HG02870 (cell line): ENCODE data around the gene NEUROD6.

Source experiments
- ATAC-seq: cut with Tn5 transposase; IDR thresholded peaks from one replicate; pipeline ENCODE4 v1.9.1; 2021; ENCODE audit warnings: mild to moderate bottlenecking, moderate library complexity; ENCODE audit not compliant: unreplicated experiment

NEUROD6 gene

DNA sequence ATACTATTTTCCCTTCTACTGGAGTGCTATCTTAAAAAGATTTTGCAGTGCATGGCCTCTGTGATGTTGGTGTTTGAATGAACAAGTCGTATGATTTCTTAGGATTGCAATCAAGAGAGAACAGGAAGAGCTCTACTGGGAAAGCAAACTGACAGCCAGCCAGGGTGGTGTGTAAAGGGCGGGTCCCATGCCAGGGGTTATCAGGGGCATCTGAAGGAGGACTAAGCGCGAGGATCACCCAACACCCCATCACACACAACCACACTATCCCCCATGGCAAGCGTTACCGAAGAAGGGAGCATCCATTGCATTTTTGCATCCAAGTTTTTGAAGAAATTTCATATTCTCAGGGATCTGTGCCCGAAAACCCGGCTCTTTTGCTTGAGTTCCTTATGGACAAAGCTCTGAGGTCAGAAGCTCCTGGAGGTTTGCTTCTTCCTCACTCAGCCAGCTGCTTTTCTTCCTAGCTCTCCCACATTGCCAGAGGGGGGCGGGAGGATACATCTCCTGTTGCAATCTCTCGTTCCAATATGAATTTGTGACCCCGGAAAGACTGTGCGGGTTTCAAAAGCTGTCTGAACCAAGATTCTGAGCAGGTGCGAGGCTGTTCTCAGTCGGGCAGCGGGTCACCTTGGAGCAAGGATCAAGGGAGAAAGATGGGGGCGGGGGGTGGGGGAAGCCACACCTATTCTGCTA lies 5.2 kb downstream of the NEUROD6 start:
- no peak for ATAC-seq

DNA sequence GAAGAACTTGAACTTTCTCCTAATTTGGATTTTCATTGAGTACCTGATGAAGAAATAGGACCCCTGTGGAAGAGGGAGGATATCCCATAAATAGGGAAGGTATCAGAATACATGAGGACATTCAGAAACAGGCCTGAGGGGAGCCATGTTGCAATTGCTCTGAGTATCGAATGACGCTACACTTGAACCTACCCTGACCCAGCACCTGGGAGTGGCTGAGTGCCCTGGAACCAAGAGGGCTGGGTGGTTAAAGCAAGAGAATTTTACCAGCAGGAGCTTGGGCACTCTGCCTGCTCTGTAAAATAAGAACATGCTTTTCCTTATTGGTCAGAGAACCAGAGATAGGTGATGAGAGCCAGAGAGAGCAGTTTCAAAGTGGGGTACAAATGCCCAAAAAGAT lies 7.2 kb downstream of the NEUROD6 start:
- no peak for ATAC-seq

DNA sequence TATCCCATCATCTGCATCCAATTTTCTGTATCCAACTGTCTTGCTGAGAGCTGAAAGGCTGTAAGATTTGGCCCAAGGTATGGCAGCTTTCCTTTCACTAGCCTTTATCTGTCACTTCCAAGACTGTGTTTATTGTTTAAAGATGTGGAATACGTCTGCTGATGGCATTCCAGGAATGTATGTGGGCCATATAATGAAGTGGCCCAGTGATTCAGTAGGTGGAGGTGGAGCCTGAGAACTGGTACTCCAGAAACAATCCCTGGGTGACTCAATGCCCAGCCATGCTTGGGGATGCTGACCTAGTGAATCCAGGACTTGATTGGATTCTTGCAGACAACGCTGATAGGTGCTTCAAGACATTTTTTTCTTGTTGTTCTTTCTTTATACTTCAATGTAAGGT lies 13.5 kb downstream of the NEUROD6 start:
- ATAC-seq: no peak

DNA sequence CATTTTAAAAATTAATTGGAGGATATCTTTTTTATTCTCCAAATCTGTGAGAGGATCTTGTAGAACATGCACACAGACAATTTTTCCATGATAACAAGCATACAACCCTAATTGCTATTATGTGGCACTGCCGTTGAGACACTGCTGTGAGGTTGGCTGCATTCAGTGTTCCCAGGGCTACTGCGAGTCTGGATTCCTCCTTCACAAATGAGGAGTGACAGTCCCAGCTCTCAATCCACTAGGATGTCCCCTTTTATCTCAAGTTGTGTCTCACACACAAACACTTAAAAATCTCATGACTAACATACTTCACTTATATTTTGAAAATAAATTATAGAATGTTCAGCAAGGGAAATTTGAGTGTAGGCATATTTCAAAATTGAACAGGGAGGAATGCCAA lies 14.1 kb downstream of the NEUROD6 start:
- ATAC-seq: no peak

DNA sequence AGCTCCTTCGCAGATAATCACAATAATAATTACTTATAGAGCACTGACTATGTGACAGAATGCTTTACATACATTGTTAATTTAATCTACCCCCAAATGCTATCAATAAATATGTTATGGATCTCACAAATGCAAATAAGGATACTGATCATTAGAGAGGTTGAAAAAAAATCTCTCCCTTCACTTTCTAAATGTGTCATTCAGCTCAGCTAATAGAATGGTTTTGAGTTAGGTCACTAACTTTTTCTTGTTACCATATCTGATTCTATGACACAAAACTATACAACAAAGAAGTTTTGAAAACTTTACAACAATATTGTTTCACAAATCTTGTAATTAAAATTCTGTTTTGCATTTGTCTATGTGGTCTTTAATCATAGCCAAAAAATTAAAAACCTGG lies 17.4 kb downstream of the NEUROD6 start:
- ATAC-seq: no peak

DNA sequence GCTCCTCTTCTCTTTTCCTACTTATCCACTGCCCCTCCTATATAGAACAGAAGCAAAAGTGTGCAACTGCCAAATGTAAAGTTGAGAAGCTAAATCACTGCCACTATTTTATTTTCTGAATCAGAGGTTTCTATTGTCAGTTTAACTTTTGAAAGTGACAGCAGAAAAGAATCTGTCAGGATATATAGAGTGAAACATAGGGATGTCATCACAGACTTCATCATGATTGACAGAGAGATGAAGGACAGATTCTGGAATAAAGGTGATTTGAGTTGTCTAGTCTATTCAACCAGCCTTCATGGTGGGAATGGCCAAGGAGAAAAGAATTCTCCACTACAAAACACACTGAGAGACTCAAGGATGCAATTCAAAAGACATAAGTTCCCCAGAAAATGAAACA lies 19.9 kb downstream of the NEUROD6 start:
- ATAC-seq: no peak

DNA sequence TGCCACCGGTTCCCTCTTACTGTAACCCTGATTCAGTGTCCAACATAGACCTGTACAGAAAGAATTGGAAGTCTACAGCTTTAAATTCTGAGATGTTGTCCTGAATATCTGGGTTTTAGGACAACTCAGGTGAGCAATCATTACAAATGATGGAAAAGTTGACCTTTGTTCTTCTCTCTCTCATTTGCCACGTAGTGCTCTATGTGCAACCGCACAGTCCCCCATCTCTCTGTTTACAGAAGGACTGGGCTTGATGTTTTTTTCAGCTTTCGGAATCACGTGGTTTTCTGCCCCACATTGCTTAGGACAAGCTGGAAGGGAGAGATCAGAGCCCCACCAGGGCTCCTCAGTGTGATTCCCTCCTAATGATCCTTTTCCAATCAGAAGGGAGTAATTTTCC lies 22.2 kb downstream of the NEUROD6 start:
- ATAC-seq: no peak

DNA sequence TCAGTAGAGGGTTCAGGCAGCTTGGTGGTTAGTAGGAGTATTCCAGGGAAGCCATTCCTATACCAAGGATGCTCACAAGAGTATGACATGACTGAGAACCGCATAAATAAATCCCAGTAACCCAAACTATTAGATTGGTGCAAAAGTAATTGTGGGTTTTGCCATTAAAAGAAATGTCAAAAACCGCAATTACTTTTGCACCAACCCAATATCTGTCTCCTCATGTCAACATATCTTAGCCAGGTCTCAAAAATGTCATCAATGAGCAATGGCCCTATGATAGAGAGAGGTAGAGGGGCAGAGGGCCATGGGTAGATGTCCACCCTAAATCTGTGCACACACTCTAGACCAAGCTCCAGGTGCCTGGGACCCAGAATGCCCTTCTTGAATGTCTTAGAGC lies 23.6 kb downstream of the NEUROD6 start:
- ATAC-seq: no peak

DNA sequence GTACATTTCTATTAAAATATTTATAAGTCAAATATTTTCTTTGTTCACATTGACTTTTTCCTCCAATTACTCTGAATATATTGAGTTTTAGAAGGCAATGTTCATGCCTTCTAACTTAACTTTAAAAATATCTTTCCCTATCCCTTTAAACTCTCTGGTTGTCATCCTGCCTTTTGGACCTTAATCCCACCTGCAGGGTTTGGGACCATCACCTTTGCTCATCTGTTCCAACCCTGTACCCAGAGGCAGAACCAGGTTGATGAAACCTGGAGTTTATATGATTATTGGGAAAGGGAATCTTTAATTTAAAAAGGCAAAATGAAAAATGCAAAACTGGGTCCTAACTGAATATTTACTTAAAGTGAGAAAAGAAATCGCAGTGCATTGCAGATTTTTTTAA lies 24.8 kb downstream of the NEUROD6 start:
- ATAC-seq: no peak

DNA sequence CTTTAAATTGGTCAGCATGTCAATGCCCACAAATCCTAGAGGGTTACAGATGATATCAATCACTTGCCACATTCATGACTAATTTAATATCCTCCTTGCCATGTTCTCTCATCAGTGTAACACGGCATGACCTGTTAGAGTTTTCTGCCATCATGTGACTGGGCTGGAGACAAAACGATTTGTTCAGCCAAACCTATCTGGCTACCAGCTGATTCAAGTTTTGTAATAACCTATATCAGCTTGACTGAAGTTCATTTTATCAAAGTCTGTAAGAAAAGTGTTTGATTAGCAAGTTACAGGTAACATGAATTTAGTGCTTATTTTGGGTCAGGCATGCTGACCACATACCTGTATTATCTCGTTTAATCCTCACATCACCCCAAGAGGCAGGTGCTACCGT lies 25.7 kb downstream of the NEUROD6 start:
- no peak for ATAC-seq

DNA sequence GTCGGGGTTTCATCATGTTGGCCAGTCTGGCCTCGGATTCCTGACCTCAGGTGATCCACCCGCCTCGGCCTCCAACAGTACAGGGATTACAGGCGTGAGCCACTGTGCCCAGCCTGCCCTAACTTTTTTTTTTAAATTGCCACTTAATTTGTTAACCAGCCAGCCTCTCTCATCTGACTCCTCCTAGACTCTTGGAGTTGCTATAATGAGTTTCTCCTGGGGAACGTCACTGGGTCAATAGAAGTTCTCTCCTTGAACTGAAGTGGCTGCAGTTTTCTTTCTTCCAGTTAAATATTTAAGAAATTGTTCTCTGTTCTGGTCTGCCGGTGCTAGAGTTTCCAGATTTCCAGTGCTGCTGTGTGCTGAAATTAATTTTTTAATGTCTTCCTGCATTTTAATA lies 27.6 kb downstream of the NEUROD6 start:
- ATAC-seq: no peak

DNA sequence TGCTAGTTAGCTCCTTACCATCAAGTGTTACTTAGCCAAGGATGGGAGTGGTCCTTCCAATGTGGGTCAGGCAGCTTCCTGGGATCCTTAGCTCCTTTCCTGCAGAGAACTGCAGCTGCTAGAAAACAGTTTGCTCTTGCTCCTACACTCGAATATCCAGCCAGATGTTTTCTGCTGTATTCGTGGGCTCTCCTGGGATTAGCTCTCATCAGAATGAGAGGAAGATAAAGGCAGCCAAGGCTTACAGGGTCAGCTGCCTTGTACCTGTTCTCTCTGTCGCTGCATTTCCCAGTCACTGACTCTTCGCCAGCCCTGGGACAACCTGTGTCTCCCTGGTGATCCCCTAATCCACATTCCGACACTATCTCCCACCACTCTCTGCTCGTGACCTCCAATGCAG lies 29.0 kb downstream of the NEUROD6 start:
- no peak for ATAC-seq

DNA sequence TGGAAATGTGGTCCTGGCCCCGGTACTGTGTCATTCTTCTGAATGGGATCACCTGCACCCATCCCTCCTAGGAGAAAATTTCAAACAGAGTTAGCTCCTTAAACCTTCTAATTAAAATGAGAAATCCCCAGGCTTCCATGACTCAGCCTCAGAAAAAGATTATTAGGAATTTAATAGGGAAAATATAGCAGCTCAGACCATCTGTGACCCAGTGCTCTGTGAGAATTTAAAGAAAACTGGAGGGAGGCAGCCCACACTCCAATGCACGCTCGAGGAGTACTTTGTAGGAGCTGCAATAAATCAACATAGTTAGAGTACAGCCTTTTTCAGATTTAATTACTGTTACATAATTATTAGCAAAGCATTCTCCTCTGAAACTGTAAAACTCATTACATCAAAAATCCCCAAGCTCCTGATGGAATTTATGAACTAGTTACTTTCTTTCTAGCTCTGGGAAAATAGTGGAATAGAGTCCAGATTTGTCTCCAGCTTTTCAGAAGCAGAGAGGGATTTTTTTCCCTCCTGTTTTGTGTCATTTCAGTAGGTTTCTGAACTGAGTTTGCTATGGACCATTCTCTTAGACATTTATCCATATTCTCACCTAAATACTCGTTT lies 30.1 kb downstream of the NEUROD6 start:
- no peak for ATAC-seq

DNA sequence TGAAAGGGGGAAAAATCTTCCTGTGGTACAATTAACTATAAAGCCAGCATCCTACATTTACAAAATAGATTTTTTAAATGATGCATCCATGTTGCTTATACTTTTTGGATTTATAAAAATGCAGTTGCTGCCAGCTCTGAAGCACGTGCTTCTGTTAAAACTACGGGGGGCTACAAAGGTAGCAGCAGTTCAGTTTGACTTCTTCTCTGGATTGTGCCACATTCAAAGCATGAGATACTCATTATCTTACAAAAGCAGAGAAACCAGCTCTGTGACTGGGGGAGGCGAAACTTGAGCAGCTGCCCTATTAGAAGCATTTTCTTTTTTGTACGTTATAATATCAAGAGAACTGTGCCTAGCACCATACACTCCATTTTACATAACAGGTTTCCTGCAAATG lies 31.1 kb downstream of the NEUROD6 start:
- ATAC-seq: no peak

DNA sequence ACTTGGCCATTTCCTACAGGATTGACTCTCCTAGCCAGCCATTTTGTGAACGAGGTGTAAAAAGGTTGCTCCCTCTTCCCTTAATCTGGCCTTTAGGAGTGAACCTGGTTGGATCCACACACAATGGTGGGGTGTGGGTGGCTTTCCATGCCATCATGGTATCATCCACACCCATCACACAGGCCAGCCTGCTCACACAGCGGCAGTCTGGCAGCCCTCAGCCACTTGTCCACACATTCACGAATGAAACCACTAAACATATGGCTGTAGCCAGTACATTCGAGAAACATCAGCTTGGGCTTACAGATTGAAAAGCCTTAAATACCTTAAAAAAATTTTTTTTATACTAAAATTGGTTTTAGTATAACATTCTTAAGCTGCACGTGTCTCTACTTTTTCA lies 31.9 kb downstream of the NEUROD6 start:
- no peak for ATAC-seq

DNA sequence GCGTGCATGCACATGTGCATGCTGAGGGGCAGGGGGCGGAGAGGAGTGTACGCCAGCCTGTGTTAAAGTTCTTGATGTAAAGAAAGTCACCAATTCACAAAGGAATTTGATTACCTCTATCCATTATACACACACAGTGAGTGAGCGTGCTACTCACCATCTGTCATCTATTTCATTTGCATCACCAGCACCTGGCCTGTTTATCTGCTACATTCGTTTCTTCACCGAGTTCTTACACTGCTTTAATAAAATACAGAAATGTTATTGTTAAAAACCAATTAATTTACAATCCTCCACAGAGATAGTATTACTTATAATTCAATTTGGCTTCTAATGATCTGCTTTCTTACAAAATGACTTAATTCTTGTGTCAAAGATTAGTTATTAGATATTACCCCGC lies 32.6 kb downstream of the NEUROD6 start:
- ATAC-seq: no peak

DNA sequence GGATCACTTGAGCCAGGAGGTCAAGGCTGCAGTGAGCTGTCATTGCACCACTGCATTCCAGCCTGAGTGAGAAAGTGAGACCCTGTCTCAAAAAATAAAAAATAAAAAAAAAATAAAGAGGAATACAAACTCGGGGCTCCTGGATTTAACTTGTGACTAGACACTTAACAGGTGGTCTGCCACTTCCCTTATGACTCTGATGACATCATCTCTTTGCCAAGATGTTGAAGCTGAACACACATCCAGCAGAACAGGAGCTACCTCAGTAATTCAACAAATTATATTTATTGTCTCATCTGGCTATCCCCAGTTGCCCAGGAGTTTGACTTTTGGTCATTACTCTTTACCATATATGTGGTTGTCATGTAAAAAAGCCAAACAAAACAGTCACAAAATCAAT lies 35.3 kb downstream of the NEUROD6 start:
- no peak for ATAC-seq

DNA sequence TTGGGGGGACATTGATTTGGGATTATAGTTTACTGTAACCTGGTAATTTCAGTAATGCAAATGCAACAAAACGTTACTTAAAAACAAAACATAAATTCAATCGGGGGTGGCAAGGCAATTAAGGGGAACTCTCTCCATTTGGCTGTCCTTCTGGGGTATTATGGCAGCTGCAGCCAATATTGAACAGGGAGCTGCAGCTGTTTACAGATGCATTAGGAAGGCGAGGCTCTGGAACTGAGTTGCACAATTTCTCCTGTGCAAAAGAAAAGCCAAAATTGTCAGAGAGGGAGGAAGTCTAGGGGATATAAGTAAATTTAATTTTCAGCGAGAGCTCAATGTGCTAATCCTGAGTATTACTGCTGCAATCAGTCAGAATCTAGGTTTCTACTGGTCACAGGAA lies 36.1 kb downstream of the NEUROD6 start:
- ATAC-seq: no peak

DNA sequence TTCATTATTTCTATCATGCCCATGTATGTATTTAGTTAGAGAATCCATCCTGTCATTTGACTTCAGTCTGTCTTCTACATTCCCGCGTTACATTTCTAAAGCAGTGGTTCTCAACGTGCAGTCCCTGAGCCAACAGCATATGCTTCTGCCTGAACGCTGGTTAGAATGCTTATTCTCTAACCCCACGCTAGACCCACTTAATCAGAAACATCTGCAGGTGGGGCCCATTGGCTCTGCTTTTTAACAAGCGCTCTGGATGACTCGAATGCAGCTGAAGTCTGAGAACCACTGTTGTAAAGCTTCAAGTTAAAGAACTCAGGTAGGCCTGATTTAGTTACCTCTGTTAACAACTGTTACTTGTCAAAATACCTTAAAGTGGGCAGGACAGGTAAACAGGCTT lies 38.2 kb downstream of the NEUROD6 start:
- ATAC-seq: no peak

DNA sequence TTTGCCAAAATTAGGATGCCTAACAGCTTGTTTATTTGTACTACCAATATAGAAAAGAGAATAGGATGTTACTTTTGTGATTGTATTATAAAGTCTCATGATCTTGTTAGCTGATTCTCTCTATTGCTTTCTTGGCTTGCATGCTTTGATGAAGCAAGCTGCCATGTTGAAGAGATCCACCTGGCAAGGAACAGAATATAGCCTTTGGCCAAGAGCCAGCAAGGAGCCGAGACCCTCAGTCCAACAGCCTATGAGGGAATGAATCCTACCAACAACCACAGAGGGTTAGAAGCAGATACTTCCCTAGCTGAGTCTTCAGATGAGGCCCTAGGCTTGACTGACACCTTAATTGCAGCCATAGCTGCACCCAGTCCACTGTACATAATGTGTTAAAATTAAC lies 41.2 kb downstream of the NEUROD6 start:
- no peak for ATAC-seq

DNA sequence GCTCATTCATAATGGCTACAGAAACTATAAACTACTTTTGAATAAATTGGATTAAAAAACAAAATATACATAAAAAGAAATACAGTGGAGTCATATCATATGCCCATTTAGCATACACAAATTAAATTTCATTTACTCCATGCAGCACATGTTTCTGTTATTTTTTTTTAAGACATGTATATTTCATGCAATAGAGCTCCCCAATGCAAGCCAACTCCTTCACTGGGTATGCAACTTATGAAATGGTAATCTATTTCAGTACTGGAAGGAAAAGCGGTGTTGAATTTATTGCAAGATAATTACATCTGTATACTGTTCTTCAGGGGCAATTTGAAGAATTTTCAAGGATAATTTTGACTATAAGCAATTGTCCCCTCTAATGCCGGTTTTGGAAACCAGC lies 49.9 kb downstream of the NEUROD6 start:
- no peak for ATAC-seq
